ENCODE measurements around the gene MEIKIN. TPM values are rescaled to one million over a fixed set of nuclear protein-coding genes. Genes with fewer than 3 reads are reported as not detected.
"Not testable (repeated sequence)": the region's sequence is repeated elsewhere in the genome, so short reads cannot be mapped to it uniquely, and the experiment has no call there.

The MEIKIN gene
- total and polyA plus RNA-seq, 12 donors: 0.09 TPM; not detected in 11

GRCh38 chr5:131783874-131784273 lies 161.6 kb downstream of the MEIKIN start:
- Histone ChIP-seq H3K27me3 (no peaks in the 10 kb centered on the region), H3K27ac (no peak overlapping the region), H3K4me1 (peaks cover 0 to 53% (median 29%) of the 10 kb centered on the region in 9 donors), H3K4me3 (no peak overlapping the region), H3K36me3 (peaks cover 0 to 9% (median 0%) of the 10 kb centered on the region in 9 donors), H3K9me3 (no peaks in the 10 kb centered on the region)
- DNase-seq (no peak), ATAC-seq (no peak)
- 72 to 77% methylated on average over 1 of the region's 1 CpG for WGBS, 2 donors
- intact Hi-C loops (cut with DNase I): no loop called here
- no peak for TF ChIP-seq CTCF (IDR thresholded peaks at IDR 0.05)

GRCh38 chr5:131783357-131783756 lies 162.1 kb downstream of the MEIKIN start:
- ATAC-seq (no peak), DNase-seq (no peak)
- Histone ChIP-seq H3K4me1 (peaks cover 0 to 50% (median 28%) of the 10 kb centered on the region in 9 donors), H3K4me3 (no peak overlapping the region), H3K27me3 (no peaks in the 10 kb centered on the region), H3K36me3 (peaks cover 0 to 9% (median 0%) of the 10 kb centered on the region in 9 donors), H3K9me3 (no peaks in the 10 kb centered on the region), H3K27ac (no peak overlapping the region)
- WGBS, 2 donors: 49 to 62% methylated on average over 1 of the region's 1 CpG
- intact Hi-C loops (cut with DNase I): no loop called here
- TF ChIP-seq CTCF (IDR thresholded peaks at IDR 0.05): no peak

GRCh38 chr5:131782717-131783116 lies 162.7 kb downstream of the MEIKIN start:
- Histone ChIP-seq H3K9me3 (no peaks in the 10 kb centered on the region), H3K36me3 (peaks cover 0 to 9% (median 0%) of the 10 kb centered on the region in 9 donors), H3K27ac (no peak overlapping the region), H3K4me3 (no peak overlapping the region), H3K4me1 (peaks cover 3 to 45% (median 23%) of the 10 kb centered on the region in 9 donors), H3K27me3 (no peaks in the 10 kb centered on the region)
- DNase-seq: no peak
- no peak for TF ChIP-seq CTCF (IDR thresholded peaks at IDR 0.05)
- no peak for ATAC-seq
- WGBS, 2 donors: 97 to 98% methylated on average over 11 of the region's 11 CpGs
- intact Hi-C loops (cut with DNase I): no loop called here

- H3K9me3 ChIP-seq; DNase-seq; intact Hi-C loops (cut with DNase I); ATAC-seq; H3K27me3 ChIP-seq; H3K4me3 ChIP-seq; H3K27ac ChIP-seq; H3K36me3 ChIP-seq: not testable (repeated sequence)
- peaks cover 3 to 56% (median 28%) of the 10 kb centered on the region in 9 donors for H3K4me1 ChIP-seq
- WGBS, 2 donors: 100% methylated on average over 1 of the region's 1 CpG; no CpG with 5 or more reads in 1 of the 2 donors
Measured at GRCh38 chr5:131778141-131778540, 167.3 kb downstream of the MEIKIN start.

GRCh38 chr5:131776450-131776849 lies 169.0 kb downstream of the MEIKIN start:
- Histone ChIP-seq H3K27ac (peak overlapping the region in 1 of 10 donors; percentile 11), H3K4me1 (peaks cover 3 to 66% (median 43%) of the 10 kb centered on the region in 9 donors), H3K9me3 (no peaks in the 10 kb centered on the region), H3K4me3 (no peak overlapping the region), H3K36me3 (peaks cover 0 to 4% (median 0%) of the 10 kb centered on the region in 9 donors), H3K27me3 (no peaks in the 10 kb centered on the region)
- ATAC-seq (peak in 2 of 8 donors; percentile 19 to 26), DNase-seq (no peak)
- intact Hi-C loops (cut with DNase I): no loop called here
- no peak for TF ChIP-seq CTCF (IDR thresholded peaks at IDR 0.05)
- WGBS, 2 donors: 29 to 64% methylated on average over 1 of the region's 1 CpG

All from heart right ventricle (tissue), 16 donors.